HG02943 (cell line): ENCODE measurements around the gene LDHAL6B.

Experiments
- ATAC-seq: cut with Tn5 transposase; IDR thresholded peaks from one replicate; pipeline ENCODE4 v1.9.1; 2021; ENCODE audit warnings: mild to moderate bottlenecking, low read depth, moderate library complexity; ENCODE audit not compliant: unreplicated experiment

Gene LDHAL6B

GRCh38 chr15:59247364-59247763 is 40.7 kb downstream of the LDHAL6B start:
- no peak for ATAC-seq

DNA sequence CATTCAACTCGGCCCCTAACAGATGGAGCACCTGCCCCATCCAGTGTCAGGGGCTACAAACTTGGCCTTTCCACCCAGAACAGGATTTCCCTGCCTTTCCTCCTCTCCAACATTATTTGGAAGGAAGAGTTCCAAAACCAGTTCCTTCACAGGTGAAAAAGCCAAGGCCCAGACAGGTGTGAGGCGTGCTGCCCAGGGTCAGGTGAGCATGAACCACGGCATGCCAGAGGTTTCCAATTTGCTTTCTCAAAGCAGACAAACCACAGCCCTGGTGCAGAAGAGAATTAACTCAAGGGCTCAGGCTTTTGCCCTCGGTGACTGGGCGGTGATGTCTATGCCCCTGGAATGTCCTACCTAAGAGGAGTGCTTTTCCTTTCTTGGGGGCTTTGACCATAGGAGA is 43.2 kb downstream of the LDHAL6B start:
- ATAC-seq, result no peak

- no peak for ATAC-seq
Measured at GRCh38 chr15:59250249-59250648, 43.6 kb downstream of the LDHAL6B start.

- no peak for ATAC-seq
Measured at GRCh38 chr15:59251001-59251845, 44.6 kb downstream of the LDHAL6B start.

GRCh38 chr15:59252137-59252536 is 45.5 kb downstream of the LDHAL6B start:
- ATAC-seq, result no peak

GRCh38 chr15:59255680-59256336 is 49.2 kb downstream of the LDHAL6B start:
- ATAC-seq, result no peak

GRCh38 chr15:59256482-59256881 is 49.8 kb downstream of the LDHAL6B start:
- no peak for ATAC-seq

DNA sequence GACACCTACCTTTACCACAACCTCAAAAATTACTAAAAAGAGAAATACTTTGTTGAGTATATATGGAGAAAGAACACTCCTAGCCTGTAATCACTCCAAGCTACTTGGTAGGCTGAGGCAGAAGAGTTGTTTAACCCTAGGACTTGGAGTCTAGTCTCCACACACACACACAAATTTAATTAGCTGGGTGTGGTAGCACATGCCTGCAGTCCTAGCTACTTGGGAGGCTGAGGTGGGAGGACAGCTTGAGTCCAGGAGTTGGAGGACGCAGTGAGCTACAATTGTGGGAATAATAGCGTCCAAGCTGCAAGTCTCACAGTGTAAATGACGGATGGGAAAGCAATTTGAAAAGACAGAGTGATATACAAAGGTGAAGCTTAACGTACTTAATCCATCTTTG is 50.5 kb downstream of the LDHAL6B start:
- ATAC-seq, result no peak
